Hindlimb muscle (tissue), 1 donor: ENCODE results near the gene CELSR1. TPM values are rescaled to one million over a fixed set of nuclear protein-coding genes. Genes with fewer than 3 reads are reported as not detected.
"Not testable (repeated sequence)": the region's sequence is repeated elsewhere in the genome, so short reads cannot be mapped to it uniquely, and the experiment has no call there.

Source experiments
- DNase-seq: peaks from one replicate; pipeline ENCODE4 v3.0.0-alpha.2; 2013
- polyA plus RNA-seq: library from polyadenylated mRNA; unstranded; fragments of 120-200 nt; gene quantifications from one replicate; pipeline ENCODE4 v1.2.1, GENCODE V29; 2013; ENCODE audit not compliant: insufficient read length

CELSR1 gene
- polyA plus RNA-seq, 1 donor: 7.6 TPM

DNA sequence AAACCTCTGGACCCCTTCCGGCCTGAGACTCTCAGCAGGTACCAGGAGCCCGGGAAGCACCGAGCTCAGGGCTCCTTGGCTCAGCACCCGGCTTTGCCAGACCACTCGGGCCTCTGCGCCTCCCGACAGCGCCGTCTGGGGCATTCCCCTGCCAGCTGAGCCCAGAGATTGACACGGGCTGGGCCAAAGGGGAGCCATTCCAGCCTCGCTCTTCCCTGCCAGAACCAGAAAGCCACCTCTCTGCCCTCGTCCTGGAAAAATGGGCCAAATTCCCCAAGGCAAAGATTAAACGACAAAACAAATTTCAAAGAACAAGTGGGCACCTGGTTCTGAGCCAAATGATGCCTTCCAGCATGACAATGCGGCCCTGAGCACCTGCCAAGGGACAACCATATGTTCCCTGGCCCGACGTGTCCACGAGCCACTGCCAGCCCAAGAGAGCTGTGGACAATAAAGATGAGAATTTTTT, 59.3 kb downstream of the CELSR1 start:
- DNase-seq: no peak

DNA sequence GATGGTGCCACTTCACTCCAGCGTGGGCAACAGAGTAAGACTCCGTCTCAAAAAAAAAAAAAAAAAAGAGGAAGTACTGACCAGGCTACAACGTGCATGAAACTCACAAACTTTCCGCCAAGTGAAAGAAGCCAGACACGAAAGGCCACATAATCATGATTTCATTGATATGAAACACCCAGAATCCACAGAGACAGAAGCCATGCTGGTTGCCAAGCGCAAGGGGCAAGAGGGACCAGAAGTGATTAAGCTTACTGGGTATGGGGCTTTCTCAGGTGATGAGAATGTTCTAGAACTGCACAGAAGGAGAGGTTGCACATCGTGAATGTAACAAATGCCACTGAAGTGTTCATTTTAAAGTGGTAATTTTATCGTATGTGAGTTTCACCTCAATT, 60.9 kb downstream of the CELSR1 start:
- no peak for DNase-seq

DNA sequence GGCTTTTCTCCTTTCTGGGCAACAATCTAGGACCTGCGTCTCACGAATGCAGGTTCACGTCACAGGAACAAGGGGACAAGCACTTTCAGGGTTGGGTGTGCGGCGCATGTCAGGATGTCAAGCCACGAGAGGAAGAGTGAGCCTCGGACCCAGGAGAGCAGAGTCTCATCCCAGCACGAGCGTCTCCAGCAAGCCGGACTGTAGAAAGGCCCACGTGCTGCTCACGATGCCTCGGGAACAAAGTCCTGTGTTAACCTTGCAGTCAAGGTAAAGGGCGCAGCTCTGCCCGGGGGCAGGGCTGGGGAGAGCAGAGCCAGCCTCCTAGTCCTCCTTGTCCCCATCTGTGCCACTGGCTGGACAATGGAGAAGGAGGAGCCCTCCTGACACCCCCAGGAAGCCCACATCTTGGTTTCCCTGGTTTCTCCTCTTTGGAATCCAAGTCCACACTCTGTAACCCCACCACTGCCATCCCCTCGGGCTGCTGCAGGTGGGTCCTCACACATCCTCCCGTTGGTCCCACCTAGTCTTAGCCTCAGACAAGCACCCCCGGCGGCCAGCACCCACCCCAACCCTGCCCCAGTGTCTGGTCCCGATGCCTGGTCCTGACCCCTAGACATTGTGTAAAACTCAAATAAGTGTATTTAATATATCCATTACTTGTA, 63.4 kb downstream of the CELSR1 start:
- DNase-seq: no peak

DNA sequence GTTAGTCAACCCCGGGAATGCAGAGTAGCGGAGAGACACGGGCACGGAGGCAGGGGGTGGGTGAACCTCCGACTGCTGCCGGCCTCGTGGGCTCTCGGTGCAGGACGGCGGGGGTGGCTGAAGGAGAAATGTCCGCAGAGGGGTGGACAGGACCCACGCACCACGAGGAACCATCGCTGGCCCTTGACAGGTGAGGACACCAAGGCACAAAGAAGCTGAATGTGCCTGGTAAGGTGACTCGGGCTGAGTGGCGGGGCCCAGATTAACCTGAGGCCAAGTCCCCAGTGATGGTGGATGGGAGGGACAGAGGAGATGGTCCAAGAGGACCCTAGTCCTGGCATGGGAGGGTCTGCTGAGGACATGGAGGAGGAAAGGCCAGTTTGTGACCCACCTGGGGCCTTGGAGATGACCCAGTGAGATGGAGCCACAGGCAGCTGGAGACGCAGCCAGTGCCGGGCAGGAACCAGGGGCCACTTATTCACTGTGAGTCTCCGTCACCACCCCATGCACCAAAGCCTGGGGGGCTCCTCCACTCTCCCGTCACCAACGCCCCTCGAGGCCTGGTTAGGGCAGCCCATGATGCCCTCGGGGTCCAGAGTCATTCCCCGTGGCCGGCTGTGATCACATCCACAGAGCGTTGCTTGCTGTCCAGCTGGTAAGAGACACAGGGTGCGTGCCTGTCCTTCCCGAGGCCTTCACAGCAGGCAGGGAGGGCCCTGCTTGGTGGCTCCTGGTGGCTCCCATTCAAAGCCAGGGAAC, 64.2 kb downstream of the CELSR1 start:
- DNase-seq: no peak

DNA sequence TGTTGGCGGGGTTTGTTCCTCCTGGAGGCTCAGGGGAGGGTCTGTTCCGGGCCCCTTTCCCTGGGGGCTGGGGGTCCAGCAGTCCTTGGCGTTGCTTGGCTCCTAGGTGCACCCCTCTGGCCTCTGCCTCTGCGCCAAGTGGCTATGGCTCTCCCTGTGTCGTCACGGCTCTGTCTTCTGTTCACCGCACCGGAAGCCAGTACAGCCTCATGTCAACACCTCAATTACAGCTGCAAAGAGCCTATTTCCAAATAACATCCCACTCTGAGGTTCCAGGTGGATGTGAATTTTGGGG, 64.8 kb downstream of the CELSR1 start:
- DNase-seq: no peak

- DNase-seq: no peak
These were observed 65.3 kb downstream of the CELSR1 start for GRCh38 chr22:46471901-46472721.

DNA sequence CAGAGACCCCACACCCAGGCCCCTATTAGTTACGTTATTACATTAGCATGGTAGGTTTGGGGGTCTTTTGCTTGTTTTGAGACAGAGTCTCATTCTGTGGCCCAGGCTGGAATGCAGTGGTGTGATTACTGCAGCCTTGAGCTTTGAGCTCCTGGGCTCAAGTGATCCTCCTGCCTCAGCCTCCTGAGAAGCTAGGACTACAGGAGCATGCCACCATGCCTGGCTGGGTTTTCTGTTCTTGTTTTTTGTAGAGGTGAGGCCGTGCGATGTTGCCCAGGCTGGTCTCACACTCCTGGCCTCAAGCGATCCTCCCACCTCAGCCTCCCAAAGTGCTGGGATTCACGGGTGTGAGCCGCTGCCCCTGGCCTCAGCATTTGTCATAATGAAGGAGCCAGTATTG, 66.1 kb downstream of the CELSR1 start:
- not testable (repeated sequence) for DNase-seq

DNA sequence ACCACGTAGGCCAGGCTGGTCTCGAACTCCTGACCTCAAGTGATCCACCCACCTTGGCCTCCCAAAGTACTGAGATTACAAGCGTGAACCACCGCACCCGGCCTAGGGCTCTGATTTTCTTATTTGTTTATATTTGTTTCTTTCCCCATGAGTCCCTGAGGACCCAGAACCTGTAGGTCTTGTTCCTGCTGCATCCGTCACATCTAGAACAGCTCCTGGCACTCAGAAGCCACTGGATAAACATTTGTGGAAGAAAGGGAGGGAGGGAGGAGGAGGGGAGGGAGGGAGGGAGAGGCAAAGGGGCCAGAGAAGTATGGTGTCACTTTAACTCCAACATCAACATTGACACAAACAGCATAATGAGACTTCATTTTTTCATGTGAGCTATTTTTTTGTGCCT, 67.7 kb downstream of the CELSR1 start:
- no peak for DNase-seq

- DNase-seq: no peak
These were observed 70.4 kb downstream of the CELSR1 start for GRCh38 chr22:46467006-46467405.

DNA sequence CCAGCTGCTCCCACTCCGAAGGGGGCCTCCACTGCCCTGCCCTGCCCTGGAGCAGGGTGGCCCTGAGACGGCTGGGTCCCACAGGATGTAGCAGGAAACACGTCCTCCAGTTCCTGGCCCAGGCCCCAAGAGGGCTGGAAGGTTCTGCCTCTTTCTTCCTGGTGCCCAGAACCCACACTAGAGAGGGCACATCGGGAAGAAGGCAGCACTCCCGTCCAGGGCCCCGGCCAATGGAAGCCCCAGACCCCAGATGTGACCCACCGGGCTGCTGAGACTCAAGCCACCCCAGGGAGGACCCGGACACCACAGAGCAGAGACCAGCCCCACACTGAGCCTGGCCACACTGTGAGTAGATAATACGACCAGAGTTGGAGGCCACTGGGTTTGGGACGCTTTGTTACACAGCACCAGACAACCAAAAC, 71.2 kb downstream of the CELSR1 start:
- DNase-seq: no peak

DNA sequence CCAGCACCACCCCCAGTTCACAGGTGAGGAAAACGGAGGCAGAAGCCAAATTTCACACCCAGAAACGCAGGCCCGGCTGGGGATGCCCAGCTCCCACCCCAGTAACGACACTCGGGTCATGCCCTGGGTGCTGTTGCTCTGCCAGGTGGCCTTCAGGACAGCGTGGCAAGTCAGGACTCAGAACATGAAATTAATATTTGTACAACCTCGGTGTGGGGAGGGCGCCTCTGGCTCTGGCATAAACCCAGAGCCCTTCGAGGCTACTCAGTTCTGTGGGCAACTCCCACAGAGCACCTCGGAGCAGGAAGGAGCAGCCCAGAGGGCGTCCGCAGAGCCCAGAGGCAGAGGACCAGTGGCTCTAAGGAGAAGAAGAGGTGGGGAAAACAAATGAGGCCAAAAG, 71.6 kb downstream of the CELSR1 start:
- no peak for DNase-seq

DNA sequence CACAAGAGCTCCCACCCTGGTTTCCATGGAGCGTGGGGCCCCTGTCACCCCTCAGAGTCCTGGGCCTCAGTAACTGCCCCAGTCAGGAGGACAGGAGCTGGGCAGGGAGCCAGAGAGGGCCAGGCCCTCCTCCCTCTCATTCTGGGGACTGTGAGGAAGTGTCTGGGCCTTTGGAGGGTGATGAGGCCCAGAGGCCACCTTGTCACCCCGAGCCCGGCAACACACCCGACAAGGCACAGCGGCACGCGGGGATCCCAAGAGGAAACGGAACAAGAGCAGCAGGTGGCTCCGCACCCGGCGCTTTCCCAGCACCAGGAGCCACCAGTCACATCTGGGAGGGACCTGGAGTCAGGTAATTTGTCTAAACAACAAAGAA, 72.1 kb downstream of the CELSR1 start:
- DNase-seq: no peak

GRCh38 chr22:46464701-46465344, 72.6 kb downstream of the CELSR1 start:
- no peak for DNase-seq

GRCh38 chr22:46464296-46464695, 73.1 kb downstream of the CELSR1 start:
- DNase-seq: no peak

DNA sequence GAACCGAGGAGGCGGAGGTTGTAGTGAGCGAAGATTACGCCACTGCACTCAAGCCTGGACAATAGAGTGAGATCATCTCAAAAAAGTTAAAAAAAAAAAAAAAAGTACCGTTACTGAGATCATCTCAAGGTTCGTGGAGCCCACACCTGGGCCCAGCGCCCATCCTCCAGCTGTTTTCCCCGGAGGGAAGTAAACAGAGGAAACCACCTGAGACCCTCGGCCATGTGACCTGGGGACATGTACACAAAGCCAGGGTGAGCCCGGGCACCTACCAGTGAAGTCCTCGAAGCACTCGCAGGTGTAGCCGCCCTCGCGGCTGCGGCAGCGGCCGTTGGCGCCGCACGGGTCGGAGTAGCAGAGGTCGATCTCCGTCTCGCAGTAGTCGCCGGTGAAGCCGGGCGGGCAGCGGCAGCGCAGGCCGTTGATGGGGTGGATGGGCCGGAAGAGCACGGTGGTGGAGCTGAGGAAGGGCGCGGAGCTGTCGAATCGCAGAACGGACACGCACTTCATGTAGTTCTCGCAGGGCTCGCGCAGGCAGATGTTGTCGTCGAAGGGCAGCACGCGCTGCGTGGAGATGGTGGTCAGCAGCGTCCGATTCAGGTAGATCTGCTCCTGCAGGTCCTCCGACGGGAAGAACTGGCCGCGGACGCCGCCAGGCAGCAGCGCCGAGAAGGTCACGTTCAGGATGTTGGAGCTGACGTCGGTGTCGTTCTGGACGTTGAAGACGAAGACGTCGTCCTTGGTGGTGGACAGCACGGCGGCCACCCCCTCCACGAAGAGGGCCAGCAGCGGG, 73.8 kb downstream of the CELSR1 start:
- no peak for DNase-seq

GRCh38 chr22:46462726-46463371, 74.6 kb downstream of the CELSR1 start:
- DNase-seq: no peak

DNA sequence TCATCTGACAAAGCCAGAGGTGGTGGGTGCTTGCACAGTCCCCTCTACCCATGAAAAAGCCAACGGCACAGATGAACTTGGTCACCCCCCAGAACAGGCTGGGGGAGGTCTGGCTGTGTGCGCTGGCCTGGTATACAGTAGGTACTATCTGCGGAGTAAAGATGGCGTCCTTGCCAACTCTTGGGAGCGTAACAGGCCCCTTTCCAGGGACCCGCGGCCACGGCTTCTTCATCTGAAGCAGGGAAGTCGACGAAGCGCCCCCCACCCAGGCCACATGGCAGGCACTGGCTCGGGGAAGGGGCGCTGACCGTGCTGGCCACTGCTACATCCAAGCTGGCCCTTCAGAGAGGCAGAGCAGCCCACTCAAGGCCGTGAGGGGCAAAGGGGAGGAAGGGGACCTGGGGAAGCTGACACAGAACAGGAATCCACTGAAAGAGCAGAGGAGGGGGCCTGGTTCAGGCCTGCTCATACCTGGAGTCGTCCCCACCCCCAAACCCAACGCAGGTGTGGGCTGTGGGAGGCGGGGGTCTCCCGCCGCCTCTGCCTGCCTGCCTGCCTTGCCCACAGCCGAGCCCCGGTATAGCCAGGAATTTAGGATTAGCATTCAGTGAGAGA, 75.7 kb downstream of the CELSR1 start:
- no peak for DNase-seq

GRCh38 chr22:46460857-46461256, 76.6 kb downstream of the CELSR1 start:
- no peak for DNase-seq

- DNase-seq: no peak
These were observed 77.9 kb downstream of the CELSR1 start for GRCh38 chr22:46459347-46460065.

- no peak for DNase-seq
These were observed 78.9 kb downstream of the CELSR1 start for GRCh38 chr22:46458525-46458924.
